MCF 10A (cell line): ENCODE results near the gene MARCHF9. TPM values are rescaled to one million over a fixed set of nuclear protein-coding genes. Genes with fewer than 3 reads are reported as not detected.
"Not testable (repeated sequence)": the region's sequence is repeated elsewhere in the genome, so short reads cannot be mapped to it uniquely, and the experiment has no call there.

Experiments used
- BruUV-seq: library from RNA; stranded (reverse); fragments of 400-500 nt; replicated peaks from 2 replicates; lab custom pipeline; 2021; lab: Mats Ljungman, UMichigan
- CTCF ChIA-PET: fragments of 300-600 bp; sonication (Branson Sonifier 250); formaldehyde crosslinking; extraction: SDS; loops from one replicate; lab custom pipeline; 2021; ENCODE audit warnings: antibody characterized with exemption, inconsistent platforms; lab: Yijun Ruan, JAX
- POLR2A ChIA-PET: fragments of 300-600, 350-650 bp; sonication (Branson Sonifier 250); formaldehyde crosslinking; extraction: SDS; loops from one replicate; lab custom pipeline; 2020; ENCODE audit warnings: antibody characterized with exemption, inconsistent platforms; lab: Yijun Ruan, JAX
- DNase-seq: peaks from one replicate; pipeline ENCODE4 v3.0.0-alpha.2; 2018; ENCODE audit not compliant: unreplicated experiment
- H3K27ac Mint-ChIP-seq: one replicate; pipeline ENCODE4 v1.8.0; 2022; ENCODE audit warnings: mild to moderate bottlenecking, low read depth, mixed read lengths; ENCODE audit not compliant: unreplicated experiment
- H3K27me3 Mint-ChIP-seq: one replicate; pipeline ENCODE4 v1.8.0; 2022; ENCODE audit warnings: mixed read lengths; ENCODE audit not compliant: insufficient read depth, unreplicated experiment
- H3K36me3 Mint-ChIP-seq: one replicate; pipeline ENCODE4 v1.8.0; 2022; ENCODE audit warnings: mild to moderate bottlenecking, moderate library complexity, mixed read lengths; ENCODE audit not compliant: insufficient read depth, unreplicated experiment
- H3K4me1 Mint-ChIP-seq: one replicate; pipeline ENCODE4 v1.8.0; 2022; ENCODE audit warnings: mixed read lengths; ENCODE audit not compliant: insufficient read depth, unreplicated experiment
- H3K4me3 Mint-ChIP-seq: one replicate; pipeline ENCODE4 v1.8.0; 2022; ENCODE audit warnings: mild to moderate bottlenecking, moderate library complexity, mixed read lengths; ENCODE audit not compliant: unreplicated experiment
- H3K9me3 Mint-ChIP-seq: one replicate; pipeline ENCODE4 v1.8.0; 2022; ENCODE audit warnings: mixed read lengths; ENCODE audit not compliant: unreplicated experiment
- CTCF ChIP-seq: fragments of 200-600 bp; IDR thresholded peaks from one replicate; pipeline ENCODE4 v1.8.0; 2022; ENCODE audit warnings: antibody characterized with exemption, mild to moderate bottlenecking; ENCODE audit not compliant: unreplicated experiment
- intact Hi-C: fragments of 100-400 bp; cut with micrococcal nuclease; formaldehyde crosslinking; loops from 2 replicates; pipeline ENCODE4 v1.14.1; 2022
- total RNA-seq: library from RNA; stranded (reverse); gene quantifications from 2 replicates; pipeline ENCODE4 v1.2.3, GENCODE V29; 2022

MARCHF9 gene
- total RNA-seq, 1 experiment from 2014 or later, result 8.7 TPM

GRCh38 chr12:57719777-57720605 is 34.9 kb upstream of the MARCHF9 start:
- Mint-ChIP-seq H3K27ac (no peak overlapping the region), H3K9me3 (no peaks in the 10 kb centered on the region), H3K27me3 (no peaks in the 10 kb centered on the region), H3K4me1 (no peaks in the 10 kb centered on the region), H3K36me3 (peaks cover 38% of the 10 kb centered on the region), H3K4me3 (no peak overlapping the region)
- intact Hi-C loops, result no loop called here
- ChIA-PET POLR2A (no interaction called here), CTCF (interaction anchor here (0.6 to 1.5 kb wide), 5 partner anchors 11 to 135 kb away, joined by 3 read pairs; partner anchors contain the start of gene TSFM)
- BruUV-seq, result no TSS peak
- no peak for DNase-seq
- TF ChIP-seq CTCF, result no peak

GRCh38 chr12:57720606-57721595 is 34.0 kb upstream of the MARCHF9 start:
- no peak overlapping the region for H3K27ac Mint-ChIP-seq
- TSS peak; percentile 81 for BruUV-seq
- H3K27me3 Mint-ChIP-seq, result no peaks in the 10 kb centered on the region
- no peak for TF ChIP-seq CTCF
- intact Hi-C loops, result no loop called here
- peaks cover 38% of the 10 kb centered on the region for H3K36me3 Mint-ChIP-seq
- POLR2A ChIA-PET, result no interaction called here
- CTCF ChIA-PET, result interaction anchor here (0.6 to 1.5 kb wide), 5 partner anchors 10 to 508 kb away, joined by 3 read pairs; no protein-coding TSS in a partner anchor
- no peaks in the 10 kb centered on the region for H3K4me1 Mint-ChIP-seq
- H3K9me3 Mint-ChIP-seq, result no peaks in the 10 kb centered on the region
- DNase-seq, result no peak
- H3K4me3 Mint-ChIP-seq, result no peak overlapping the region

DNA sequence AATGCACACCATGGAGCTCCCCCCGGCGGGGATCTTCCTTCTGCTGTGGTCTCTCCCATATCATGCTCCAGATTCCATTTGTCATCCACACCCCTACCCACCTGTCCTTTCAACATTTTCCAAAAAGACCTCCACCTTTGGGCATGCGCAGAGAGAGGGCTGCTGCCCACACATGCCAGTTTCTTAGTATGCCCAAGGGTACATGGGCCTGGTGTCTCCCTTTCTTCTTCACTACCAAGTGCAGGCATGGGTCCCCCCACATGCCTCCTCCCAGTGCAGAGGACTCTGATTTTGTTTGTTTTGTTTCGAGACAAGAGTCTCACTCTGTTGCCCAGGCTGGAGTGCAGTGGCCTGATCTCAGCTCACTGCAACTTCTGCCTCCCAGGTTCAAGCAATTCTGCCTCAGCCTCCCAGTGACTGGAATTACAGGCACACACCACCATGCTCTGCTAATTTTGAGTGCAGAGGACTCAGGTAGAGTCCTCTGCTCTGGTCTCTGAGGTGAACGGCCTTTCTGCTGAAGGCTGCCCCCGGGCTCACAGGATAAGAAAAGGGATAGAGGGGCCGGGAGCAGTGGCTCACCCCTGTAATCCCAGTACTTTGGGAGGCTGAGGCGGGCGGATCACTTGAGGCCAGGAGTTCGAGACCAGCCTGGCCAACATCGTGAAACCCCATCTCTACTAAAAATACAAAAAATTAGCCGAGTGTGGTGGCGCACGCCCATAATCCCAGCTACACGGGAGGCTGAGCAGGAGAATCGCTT is 32.9 kb upstream of the MARCHF9 start:
- CTCF ChIA-PET, result interaction anchor here (0.7 to 1.4 kb wide), 4 partner anchors 23 to 396 kb away, joined by 3 to 5 read pairs (median 4); partner anchors contain the start of genes ARHGEF25 and TSPAN31
- H3K4me1 Mint-ChIP-seq, H3K27me3 Mint-ChIP-seq, intact Hi-C loops, H3K4me3 Mint-ChIP-seq, DNase-seq, BruUV-seq, H3K9me3 Mint-ChIP-seq, H3K27ac Mint-ChIP-seq: not testable (repeated sequence)
- POLR2A ChIA-PET, result interaction anchor here (1.1 kb wide), 1 partner anchor 11 kb away, joined by 3 read pairs; no protein-coding TSS in a partner anchor
- peaks cover 37% of the 10 kb centered on the region for H3K36me3 Mint-ChIP-seq
